Epidermal melanocyte (primary cell): Measurements from ENCODE around the gene ARHGEF16.

Experiments
- DNase-seq: peaks from one replicate; pipeline ENCODE4 v3.0.0; 2011; ENCODE audit warnings: low spot score; ENCODE audit not compliant: insufficient read length

ARHGEF16 gene

GRCh38 chr1:3516911-3517675 lies 62.6 kb downstream of the ARHGEF16 start:
- no peak for DNase-seq

GRCh38 chr1:3518256-3518655 lies 63.8 kb downstream of the ARHGEF16 start:
- no peak for DNase-seq

GRCh38 chr1:3518756-3519155 lies 64.3 kb downstream of the ARHGEF16 start:
- DNase-seq = no peak

DNA sequence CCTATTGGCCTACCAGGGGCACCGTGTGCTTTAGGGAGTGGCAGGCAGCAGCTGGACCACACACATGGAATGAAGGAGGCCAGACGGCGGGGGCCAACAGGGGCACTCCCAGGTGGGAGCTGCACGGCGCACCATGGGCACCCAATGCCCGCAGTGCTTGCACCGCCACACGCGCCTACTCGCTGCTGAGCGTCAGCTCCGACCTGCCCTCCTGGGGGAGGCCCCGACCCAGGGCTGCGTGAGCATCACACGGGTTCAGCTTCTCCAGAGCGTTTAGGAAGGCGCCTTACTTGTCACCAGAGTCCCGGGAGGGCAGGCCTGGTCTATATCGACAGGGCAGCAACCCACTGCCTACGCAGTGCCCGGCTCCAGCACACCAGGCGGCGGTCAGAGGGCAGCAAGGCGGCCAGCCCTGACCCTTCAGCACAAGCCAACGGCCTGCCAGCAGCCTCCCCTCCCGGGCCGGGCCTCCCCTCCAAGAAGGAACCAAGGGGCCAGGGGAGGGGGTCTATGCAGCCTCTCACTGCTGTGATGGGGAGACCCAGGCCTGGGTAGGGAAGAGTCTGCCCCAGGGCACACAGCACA lies 64.9 kb downstream of the ARHGEF16 start:
- DNase-seq = no peak

GRCh38 chr1:3520419-3521378 lies 66.2 kb downstream of the ARHGEF16 start:
- no peak for DNase-seq

- no peak for DNase-seq
Measured at GRCh38 chr1:3521426-3521825, 67.0 kb downstream of the ARHGEF16 start.

- DNase-seq = no peak
Measured at GRCh38 chr1:3522112-3522511, 67.6 kb downstream of the ARHGEF16 start.

DNA sequence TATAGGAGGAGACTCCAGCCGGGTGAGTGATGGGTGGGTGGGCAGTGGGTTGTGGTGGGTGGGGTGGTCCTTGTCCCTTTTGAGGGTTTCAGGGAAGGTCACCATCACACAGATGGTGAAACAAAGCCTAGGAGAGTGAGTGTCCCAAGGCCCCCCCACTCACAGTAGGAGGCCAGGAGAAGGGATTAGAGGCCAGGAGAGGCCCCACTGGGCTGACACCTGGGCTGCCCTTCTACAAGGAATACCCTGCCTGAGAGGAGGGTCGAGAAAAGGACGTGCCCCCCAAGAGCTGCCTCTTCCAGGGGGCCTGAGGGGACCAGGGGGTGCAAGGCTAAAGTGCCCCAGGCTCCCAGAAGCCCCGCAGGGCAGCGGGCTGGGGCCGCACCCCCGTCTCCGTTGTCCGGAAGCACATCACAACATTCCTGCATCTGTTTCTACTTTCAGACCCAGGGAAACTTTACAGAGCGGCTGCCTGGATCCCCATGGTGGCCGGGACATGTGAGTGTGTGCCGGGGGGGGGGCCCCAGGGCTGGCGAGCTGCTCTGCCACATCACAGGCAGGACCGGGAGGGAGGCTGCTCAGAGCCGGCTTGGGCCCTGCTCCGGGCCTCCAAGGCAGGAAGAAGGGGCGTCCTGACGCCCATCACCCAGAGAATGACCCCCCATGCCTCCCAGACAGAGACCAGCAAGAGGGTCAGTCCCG lies 68.2 kb downstream of the ARHGEF16 start:
- DNase-seq = peak; percentile 82

DNA sequence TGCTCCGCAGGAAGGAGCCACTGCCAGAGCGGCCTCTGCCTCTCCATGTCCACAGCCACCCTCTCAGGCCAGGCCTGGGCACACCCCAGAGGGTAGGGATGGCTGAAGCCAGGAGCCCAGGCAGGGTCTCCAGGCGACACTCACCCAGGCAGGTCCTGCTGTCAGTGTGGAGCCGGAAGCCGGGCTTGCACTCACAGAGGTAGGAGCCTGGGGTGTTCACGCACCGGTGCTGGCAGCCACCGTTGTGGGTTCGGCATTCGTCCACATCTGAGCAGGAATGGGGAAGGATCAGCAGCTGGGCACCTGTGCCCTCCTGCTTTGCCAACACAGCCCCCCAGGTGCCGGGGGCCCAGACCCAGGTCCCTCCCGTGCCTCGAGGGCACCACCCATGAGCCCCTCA lies 69.5 kb downstream of the ARHGEF16 start:
- DNase-seq = no peak

DNA sequence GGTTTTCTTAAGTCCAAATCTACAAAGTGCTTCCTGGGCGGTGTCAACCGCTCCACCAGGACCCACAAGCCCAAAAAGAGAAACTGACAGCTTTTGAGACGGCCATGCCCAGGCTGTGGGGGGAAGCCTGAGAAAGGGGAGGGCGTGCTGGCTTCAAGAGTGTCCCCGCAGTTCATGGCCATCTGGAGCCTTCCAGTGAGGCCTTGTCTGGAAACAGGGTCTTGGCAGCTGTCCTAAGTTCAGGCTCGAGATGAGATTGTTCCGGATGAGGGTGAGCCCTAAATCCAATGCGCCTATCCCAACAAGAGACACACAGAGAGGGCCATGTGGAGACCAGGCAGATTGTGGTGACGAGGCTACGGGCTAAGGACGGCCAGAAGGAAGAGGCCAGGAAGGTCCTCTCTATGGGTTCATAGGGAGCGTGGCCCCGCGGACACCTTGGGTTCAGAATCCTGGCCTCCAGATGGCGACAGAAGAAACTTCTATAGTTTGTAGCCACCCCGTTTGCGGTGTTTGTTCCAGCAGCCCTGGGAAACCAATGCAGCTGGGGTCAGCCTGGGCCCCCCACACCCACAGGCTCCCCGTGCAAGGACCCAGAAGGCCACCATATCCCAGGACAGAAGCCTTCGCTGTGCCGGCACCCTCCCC lies 70.2 kb downstream of the ARHGEF16 start:
- DNase-seq = no peak

- no peak for DNase-seq
Measured at GRCh38 chr1:3525551-3526482, 71.4 kb downstream of the ARHGEF16 start.

DNA sequence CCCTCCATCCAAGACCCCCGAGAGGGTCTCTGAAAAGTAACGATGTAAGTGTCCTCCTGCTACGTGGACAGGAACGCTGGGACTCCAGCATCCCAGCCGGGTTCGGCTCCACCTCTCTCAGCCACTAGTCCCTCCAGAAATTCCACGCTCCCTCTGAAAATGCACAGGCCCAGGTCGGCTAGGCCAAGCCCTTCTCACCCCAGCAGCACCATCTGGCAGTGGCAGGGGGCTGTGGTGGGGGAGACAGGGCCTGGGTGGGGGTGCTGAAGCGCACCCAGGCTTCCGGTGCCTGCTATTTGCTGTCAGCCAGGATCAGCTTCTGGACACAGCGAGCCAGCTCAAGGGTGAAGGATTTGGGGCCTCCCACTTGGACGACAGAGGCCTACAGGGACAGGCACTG lies 73.3 kb downstream of the ARHGEF16 start:
- DNase-seq = no peak

DNA sequence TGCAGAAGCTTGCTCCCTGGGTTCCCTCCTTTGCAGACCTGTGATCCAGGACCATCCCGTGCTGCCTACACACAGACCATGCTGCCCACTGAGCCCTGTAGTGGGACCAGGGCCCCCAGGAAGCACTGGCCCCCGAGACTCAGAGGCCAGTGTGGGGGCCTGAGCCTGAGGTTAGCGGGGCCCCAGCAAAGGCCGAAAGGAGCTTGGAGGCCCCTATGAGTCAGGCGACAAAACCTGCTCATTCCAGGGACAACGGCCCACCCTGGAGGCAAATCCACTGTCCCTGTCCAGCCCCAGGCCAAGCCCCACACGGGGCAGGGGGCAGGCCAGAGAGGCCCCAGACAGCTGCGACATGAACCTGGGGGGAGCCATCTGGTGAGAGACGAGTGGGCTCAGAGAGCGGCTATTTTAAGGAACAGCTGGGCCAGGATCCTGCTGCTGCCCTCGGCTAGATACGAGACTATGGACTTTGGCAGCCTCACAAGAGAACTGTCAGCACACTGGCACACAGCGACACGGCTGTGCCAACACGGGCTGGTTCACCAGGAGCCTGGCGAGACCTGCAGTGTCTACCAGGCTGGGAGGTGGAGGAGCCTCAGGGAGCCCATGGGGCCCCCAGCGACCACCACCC lies 74.7 kb downstream of the ARHGEF16 start:
- DNase-seq = no peak

- DNase-seq = no peak
Measured at GRCh38 chr1:3530086-3530925, 75.8 kb downstream of the ARHGEF16 start.
